ENCODE results near the gene RPAIN. TPM values are rescaled to one million over a fixed set of nuclear protein-coding genes. Genes with fewer than 3 reads are reported as not detected.
"Not testable (repeated sequence)": the region's sequence is repeated elsewhere in the genome, so short reads cannot be mapped to it uniquely, and the experiment has no call there.

The RPAIN gene
- total and polyA plus RNA-seq, 4 experiments from 2014 or later: 32.2 to 84.9 (median 60.8) TPM

DNA sequence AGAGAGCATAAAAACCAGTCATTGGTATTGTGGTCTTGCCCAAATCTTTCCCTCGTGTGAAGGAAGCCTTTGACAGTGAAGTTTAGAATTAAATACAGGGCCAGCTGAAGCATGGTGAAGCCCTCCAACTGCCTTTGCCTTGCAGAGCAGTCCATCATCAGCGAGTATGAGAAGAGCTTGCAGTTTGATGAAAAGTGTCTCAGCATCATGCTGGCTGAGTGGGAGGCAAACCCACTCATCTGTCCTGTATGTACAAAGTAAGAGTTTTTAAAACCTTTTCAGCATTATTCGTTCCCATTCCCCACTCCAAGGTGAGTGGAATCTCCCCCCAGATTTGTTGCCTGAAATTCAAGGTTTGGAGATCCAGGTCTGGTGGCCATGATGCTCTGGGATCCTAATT is 5.8 kb downstream of the RPAIN start:
- intact Hi-C loops (cut with micrococcal nuclease): no loop called here
- Histone ChIP-seq H3K27ac (ENCODE audit: low read depth, low read length) (no peak overlapping the region), H3K4me1 (ENCODE audit: insufficient read depth, low read length) (peaks cover 16% of the 10 kb centered on the region), H3K9me3 (ENCODE audit: control insufficient read depth in 1 of 2, low read length in 2 of 2) (no peaks in the 10 kb centered on the region), H3K27me3 (ENCODE audit: insufficient read depth, low read length) (no peaks in the 10 kb centered on the region), H3K36me3 (ENCODE audit: insufficient read depth, low read length) (peaks cover 65% of the 10 kb centered on the region), H3K4me3 (ENCODE audit: low read length in 2 of 2) (no peak overlapping the region)
- H3K27ac Mint-ChIP-seq: peak overlapping the region in 2 of 7 donors; percentile 22 to 31
- H3K27me3 Mint-ChIP-seq: no peaks in the 10 kb centered on the region
- H3K4me3 Mint-ChIP-seq: no peak overlapping the region
- H3K4me1 Mint-ChIP-seq: peaks cover 11 to 28% (median 20%) of the 10 kb centered on the region in 4 donors
- peaks cover 38 to 80% of the 10 kb centered on the region in 2 donors for H3K36me3 Mint-ChIP-seq
- DNase-seq: no peak
- H3K9me3 Mint-ChIP-seq: no peaks in the 10 kb centered on the region
- CTCF ChIA-PET (ENCODE audit: partially characterized antibody): interaction anchor here (5.6 kb wide), 1 partner anchor 13 kb away, joined by 26 read pairs; the partner anchor contains the start of gene C1QBP
- POLR2A ChIA-PET (ENCODE audit: partially characterized antibody): no interaction called here

DNA sequence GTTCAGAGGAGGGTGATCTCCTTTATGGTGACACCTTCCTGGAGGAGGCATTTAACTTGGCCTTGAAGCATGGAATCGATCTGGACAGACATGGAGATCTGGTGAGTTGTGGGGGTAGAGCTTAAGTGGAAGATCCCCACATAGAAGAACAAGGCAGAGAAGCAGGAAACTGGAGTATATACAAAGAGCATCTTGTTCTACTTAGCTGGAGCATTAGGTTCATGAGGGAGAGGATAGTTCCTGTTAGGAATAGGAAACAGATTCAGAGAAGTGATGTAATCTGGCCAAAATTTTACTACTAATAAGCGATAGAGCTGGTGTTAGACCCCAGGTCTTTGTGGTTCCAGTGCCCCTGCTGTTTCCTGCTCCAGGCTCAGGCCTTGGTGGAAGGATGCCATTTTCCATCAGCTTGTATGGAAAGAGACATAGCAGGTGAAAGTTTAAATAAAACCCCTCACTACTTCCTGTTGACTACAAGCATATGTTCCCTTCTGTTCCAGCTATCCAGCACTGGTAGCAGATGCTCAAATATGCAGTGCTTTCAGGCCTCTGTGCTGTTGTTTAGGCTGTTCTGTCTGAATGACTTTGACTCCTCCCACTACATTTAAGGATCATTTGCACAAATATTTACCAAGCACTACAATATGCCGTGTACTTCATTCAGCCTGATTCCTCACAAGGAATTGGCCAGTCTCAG is 9.4 kb downstream of the RPAIN start:
- intact Hi-C loops (cut with micrococcal nuclease): no loop called here
- peaks cover 0 to 7% (median 2%) of the 10 kb centered on the region in 4 donors for H3K4me1 Mint-ChIP-seq
- ChIA-PET CTCF (ENCODE audit: partially characterized antibody) (interaction anchor here (5.6 kb wide), 1 partner anchor 9 kb away, joined by 26 read pairs; the partner anchor contains the start of gene C1QBP), POLR2A (ENCODE audit: partially characterized antibody) (interaction anchor here (0.7 kb wide), 1 partner anchor 10 kb away, joined by 3 read pairs; the partner anchor contains the start of genes NUP88 and RPAIN)
- H3K9me3 Mint-ChIP-seq: no peaks in the 10 kb centered on the region
- H3K27ac ChIP-seq (ENCODE audit: low read depth, low read length): no peak overlapping the region
- H3K27me3 Mint-ChIP-seq: no peaks in the 10 kb centered on the region
- peak overlapping the region in 6 of 7 donors; percentile 30 to 84 (median 51) for H3K27ac Mint-ChIP-seq
- no peaks in the 10 kb centered on the region for H3K4me1 ChIP-seq (ENCODE audit: insufficient read depth, low read length)
- H3K36me3 ChIP-seq (ENCODE audit: insufficient read depth, low read length): peaks cover 75% of the 10 kb centered on the region
- no peaks in the 10 kb centered on the region for H3K9me3 ChIP-seq (ENCODE audit: control insufficient read depth in 1 of 2, low read length in 2 of 2)
- DNase-seq: no peak
- no peak overlapping the region for H3K4me3 ChIP-seq (ENCODE audit: low read length in 2 of 2)
- no peak overlapping the region for H3K4me3 Mint-ChIP-seq
- peaks cover 53 to 87% of the 10 kb centered on the region in 2 donors for H3K36me3 Mint-ChIP-seq
- no peaks in the 10 kb centered on the region for H3K27me3 ChIP-seq (ENCODE audit: insufficient read depth, low read length)

DNA sequence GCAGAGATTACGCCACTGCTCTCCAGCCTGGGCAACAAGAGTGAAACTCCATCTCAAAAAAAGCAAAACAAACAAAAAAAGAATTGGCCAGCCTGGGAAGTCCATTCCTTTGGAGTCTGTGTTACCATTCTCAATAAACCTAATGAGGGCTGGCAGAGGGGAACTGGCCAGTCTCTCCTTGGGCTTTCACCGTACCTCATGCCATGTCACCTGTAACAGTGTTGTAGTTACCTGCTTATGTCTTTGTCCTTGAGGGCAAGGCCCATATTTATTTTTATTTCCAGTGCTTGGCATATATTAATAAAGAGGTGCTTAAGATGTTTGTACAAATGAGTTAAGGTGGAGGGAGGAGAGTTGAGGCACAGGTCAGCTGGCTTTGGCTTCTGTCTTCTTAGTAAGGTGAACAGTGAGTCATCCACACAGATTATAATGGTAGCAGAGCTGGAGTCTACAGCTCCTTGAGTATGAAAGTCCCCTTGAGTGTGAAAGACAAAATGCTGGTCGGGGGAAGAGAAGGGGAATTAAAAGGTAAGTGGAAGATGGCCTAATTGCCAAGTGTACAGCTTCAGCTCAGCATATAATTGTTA is 10.5 kb downstream of the RPAIN start:
- POLR2A ChIA-PET (ENCODE audit: partially characterized antibody): no interaction called here

DNA sequence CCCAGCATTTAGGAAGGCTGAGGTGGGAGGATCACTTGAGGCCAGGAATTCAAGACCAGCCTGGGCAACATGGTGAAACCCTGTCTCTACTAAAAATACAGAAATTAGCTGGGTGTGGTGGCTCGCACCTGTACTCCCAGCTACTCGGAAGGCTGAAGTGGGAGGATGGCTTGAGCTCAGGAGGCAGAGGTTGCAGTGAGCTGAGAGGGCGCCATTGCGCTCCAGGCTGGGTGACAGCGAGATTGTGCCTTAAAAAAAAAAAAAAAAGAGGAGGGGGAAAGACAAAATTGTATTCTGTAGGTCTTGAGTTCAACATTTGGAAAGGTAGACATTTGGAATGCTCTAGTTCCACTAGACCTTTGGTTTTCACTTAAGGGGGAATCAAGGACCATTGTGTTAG is 11.3 kb downstream of the RPAIN start:
- H3K9me3 Mint-ChIP-seq; H3K4me1 ChIP-seq (ENCODE audit: insufficient read depth, low read length); H3K4me1 Mint-ChIP-seq; H3K4me3 ChIP-seq (ENCODE audit: low read length in 2 of 2); intact Hi-C loops (cut with micrococcal nuclease); DNase-seq; POLR2A ChIA-PET (ENCODE audit: partially characterized antibody); H3K27me3 Mint-ChIP-seq; H3K4me3 Mint-ChIP-seq; H3K9me3 ChIP-seq (ENCODE audit: control insufficient read depth in 1 of 2, low read length in 2 of 2); H3K27me3 ChIP-seq (ENCODE audit: insufficient read depth, low read length); H3K27ac ChIP-seq (ENCODE audit: low read depth, low read length): not testable (repeated sequence)
- H3K27ac Mint-ChIP-seq: peak overlapping the region in 4 of 7 donors; percentile 1 to 74 (median 34)
- H3K36me3 Mint-ChIP-seq: peaks cover 58 to 81% of the 10 kb centered on the region in 2 donors
- CTCF ChIA-PET (ENCODE audit: partially characterized antibody): interaction anchor here (5.6 kb wide), 1 partner anchor 8 kb away, joined by 26 read pairs; the partner anchor contains the start of gene C1QBP
- peaks cover 73% of the 10 kb centered on the region for H3K36me3 ChIP-seq (ENCODE audit: insufficient read depth, low read length)

More for the DNA sequence above, 10.5 kb downstream of the RPAIN start:
- Mint-ChIP-seq H3K36me3 (peaks cover 60 to 85% of the 10 kb centered on the region in 2 donors), H3K9me3 (no peaks in the 10 kb centered on the region), H3K4me1 (peaks cover 0 to 7% (median 3%) of the 10 kb centered on the region in 4 donors), H3K27ac (peak overlapping the region in 4 of 7 donors; percentile 1 to 48 (median 4)), H3K4me3 (no peak overlapping the region), H3K27me3 (no peaks in the 10 kb centered on the region)
- H3K4me1 ChIP-seq (ENCODE audit: insufficient read depth, low read length): no peaks in the 10 kb centered on the region
- DNase-seq: no peak
- no peak overlapping the region for H3K27ac ChIP-seq (ENCODE audit: low read depth, low read length)
- intact Hi-C loops (cut with micrococcal nuclease): no loop called here
- no peaks in the 10 kb centered on the region for H3K9me3 ChIP-seq (ENCODE audit: control insufficient read depth in 1 of 2, low read length in 2 of 2)
- CTCF ChIA-PET (ENCODE audit: partially characterized antibody): interaction anchor here (5.6 kb wide), 1 partner anchor 8 kb away, joined by 26 read pairs; the partner anchor contains the start of gene C1QBP
- no peak overlapping the region for H3K4me3 ChIP-seq (ENCODE audit: low read length in 2 of 2)
- H3K36me3 ChIP-seq (ENCODE audit: insufficient read depth, low read length): peaks cover 76% of the 10 kb centered on the region
- no peaks in the 10 kb centered on the region for H3K27me3 ChIP-seq (ENCODE audit: insufficient read depth, low read length)

DNA sequence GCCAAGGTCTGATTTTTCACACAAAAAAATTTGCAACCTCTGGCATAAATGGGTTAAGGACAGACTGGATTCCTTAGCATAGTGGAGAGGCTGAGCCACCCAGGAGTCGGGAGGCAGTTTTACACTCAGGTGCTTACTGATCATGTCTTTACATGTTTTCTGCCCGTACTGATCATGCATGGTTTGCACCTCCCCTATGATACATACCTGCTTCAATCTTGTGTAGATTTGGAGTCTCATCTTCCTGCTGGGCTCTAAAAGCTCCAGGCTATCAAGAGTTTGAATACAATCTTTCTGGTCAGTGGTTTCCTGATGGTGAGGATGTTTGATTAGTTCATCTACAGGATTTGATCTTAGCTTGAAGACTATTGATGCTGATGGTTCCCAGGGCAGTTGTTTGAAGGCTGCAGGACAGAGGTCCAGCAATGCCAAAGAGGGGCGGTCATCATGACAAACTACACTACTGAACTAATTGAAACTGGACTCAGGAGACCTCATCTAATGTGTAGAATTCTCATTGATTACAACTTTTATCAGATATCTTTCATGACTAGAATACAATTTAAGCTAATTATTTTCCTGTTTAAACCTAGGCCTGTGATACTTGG is 12.1 kb downstream of the RPAIN start:
- peak overlapping the region in 3 of 7 donors; percentile 17 to 30 (median 23) for H3K27ac Mint-ChIP-seq
- Histone ChIP-seq H3K9me3 (ENCODE audit: control insufficient read depth in 1 of 2, low read length in 2 of 2) (no peaks in the 10 kb centered on the region), H3K27ac (ENCODE audit: low read depth, low read length) (no peak overlapping the region), H3K36me3 (ENCODE audit: insufficient read depth, low read length) (peaks cover 73% of the 10 kb centered on the region), H3K27me3 (ENCODE audit: insufficient read depth, low read length) (no peaks in the 10 kb centered on the region), H3K4me3 (ENCODE audit: low read length in 2 of 2) (no peak overlapping the region), H3K4me1 (ENCODE audit: insufficient read depth, low read length) (peaks cover 12% of the 10 kb centered on the region)
- H3K4me1 Mint-ChIP-seq: peaks cover 6 to 18% (median 13%) of the 10 kb centered on the region in 4 donors
- no peaks in the 10 kb centered on the region for H3K27me3 Mint-ChIP-seq
- no peak for DNase-seq
- intact Hi-C loops (cut with micrococcal nuclease): no loop called here
- H3K36me3 Mint-ChIP-seq: peaks cover 61 to 87% of the 10 kb centered on the region in 2 donors
- POLR2A ChIA-PET (ENCODE audit: partially characterized antibody): interaction anchor here (1.2 kb wide), 1 partner anchor 13 kb away, joined by 3 read pairs; the partner anchor contains the start of genes NUP88 and RPAIN
- H3K9me3 Mint-ChIP-seq: no peaks in the 10 kb centered on the region
- H3K4me3 Mint-ChIP-seq: no peak overlapping the region
- CTCF ChIA-PET (ENCODE audit: partially characterized antibody): interaction anchor here (0.7 kb wide), 1 partner anchor 9 kb away, joined by 6 read pairs; no protein-coding TSS in a partner anchor

DNA sequence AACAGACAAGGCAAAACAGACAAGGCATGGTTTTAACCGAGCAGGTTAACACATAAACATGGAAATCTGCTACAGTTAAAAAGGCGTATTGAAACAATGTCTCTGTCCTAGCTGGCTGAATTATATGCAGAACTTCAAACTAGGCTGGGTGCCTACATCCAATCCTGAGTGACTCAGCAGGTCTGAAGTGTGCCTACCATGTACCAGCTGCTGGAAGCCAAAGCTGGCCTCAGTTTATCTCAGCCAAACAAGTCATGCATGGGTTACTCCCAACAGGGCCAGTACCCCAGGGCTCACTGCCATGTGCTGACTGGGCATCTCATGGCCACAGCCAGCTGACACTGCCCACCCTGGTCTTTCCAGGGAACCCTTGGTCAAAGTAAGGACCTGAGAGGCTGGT is 15.0 kb downstream of the RPAIN start:
- H3K36me3 ChIP-seq (ENCODE audit: insufficient read depth, low read length): peaks cover 53% of the 10 kb centered on the region
- CTCF ChIA-PET (ENCODE audit: partially characterized antibody): no interaction called here

More for the DNA sequence above, 15.0 kb downstream of the RPAIN start:
- intact Hi-C loops (cut with micrococcal nuclease): no loop called here
- POLR2A ChIA-PET (ENCODE audit: partially characterized antibody): interaction anchor here (0.7 kb wide), 1 partner anchor 11 kb away, joined by 3 read pairs; no protein-coding TSS in a partner anchor
- no peak overlapping the region for H3K27ac ChIP-seq (ENCODE audit: low read depth, low read length)
- no peak for DNase-seq
- no peaks in the 10 kb centered on the region for H3K9me3 ChIP-seq (ENCODE audit: control insufficient read depth in 1 of 2, low read length in 2 of 2)
- no peaks in the 10 kb centered on the region for H3K9me3 Mint-ChIP-seq
- peaks cover 34% of the 10 kb centered on the region for H3K4me1 ChIP-seq (ENCODE audit: insufficient read depth, low read length)
- H3K27ac Mint-ChIP-seq: peak overlapping the region in 2 of 7 donors; percentile 37 to 41
- H3K4me3 ChIP-seq (ENCODE audit: low read length in 2 of 2): no peak overlapping the region
- no peaks in the 10 kb centered on the region for H3K27me3 ChIP-seq (ENCODE audit: insufficient read depth, low read length)
- no peaks in the 10 kb centered on the region for H3K27me3 Mint-ChIP-seq
- H3K4me3 Mint-ChIP-seq: no peak overlapping the region
- H3K4me1 Mint-ChIP-seq: peaks cover 21 to 44% (median 30%) of the 10 kb centered on the region in 4 donors
- H3K36me3 Mint-ChIP-seq: peaks cover 45 to 77% of the 10 kb centered on the region in 2 donors
